ENCODE data around the gene FBXL7. TPM values are rescaled to one million over a fixed set of nuclear protein-coding genes. Genes with fewer than 3 reads are reported as not detected.

FBXL7 gene
- total and polyA plus RNA-seq, 2 of the 8 experiments (the other 6 are each of a cell fraction or from before 2014, with no cell fraction given) = 17.7 to 17.8 TPM

DNA sequence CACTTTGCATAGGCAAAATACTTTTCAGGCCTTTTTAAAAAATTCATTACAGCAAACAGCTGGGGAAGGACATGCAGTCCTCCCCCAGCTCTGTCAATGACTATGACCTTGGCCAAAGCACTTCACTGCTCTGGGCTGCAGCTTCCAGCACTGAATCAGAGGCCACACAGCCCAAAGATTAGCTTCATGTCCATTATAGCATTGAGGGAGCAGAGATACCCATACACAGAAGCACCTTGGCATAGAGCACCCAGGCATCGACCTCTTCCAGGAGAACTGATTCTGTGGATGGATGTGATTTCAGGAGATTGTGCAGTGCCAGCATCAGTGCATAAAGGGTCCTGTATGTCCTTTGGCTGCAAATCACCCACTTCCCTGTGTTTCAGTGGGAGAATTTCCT is 437.7 kb downstream of the FBXL7 start:
- no peak overlapping the region for H3K14ac ChIP-seq (ENCODE audit: insufficient read length)
- TF ChIP-seq TAF1 (IDR thresholded peaks at IDR 0.05; ENCODE audit: low read depth, low read length) = no peak
- no peak for TF ChIP-seq BCL11A (IDR thresholded peaks at IDR 0.05; ENCODE audit: low read depth in 2 of 2, low read length in 2 of 2)
- TF ChIP-seq KDM1A (IDR thresholded peaks at IDR 0.05; ENCODE audit: borderline replicate concordance, low read length) = no peak

More for the DNA sequence above, 437.7 kb downstream of the FBXL7 start:
- Histone ChIP-seq H3K4me2 (ENCODE audit: insufficient read depth in 1 of 2, low read depth in 2 of 2, low read length in 2 of 2) (no peak overlapping the region), H3K56ac (replicated peaks; ENCODE audit: insufficient read length, low read depth, low read length) (no peak overlapping the region), H2AK5ac (ENCODE audit: low read depth, low read length) (no peak overlapping the region), H2BK120ac (replicated peaks; ENCODE audit: low read depth, low read length) (no peak overlapping the region), H3K18ac (ENCODE audit: extremely low read depth, low read length) (no peak overlapping the region), H3K27ac (ENCODE audit: low read depth, low read length) (no peak overlapping the region), H3K79me1 (ENCODE audit: low read depth, low read length) (no peaks in the 10 kb centered on the region), H3K4me1 (replicated peaks in 1 of 4; ENCODE audit: control insufficient read depth in 3 of 4, insufficient read depth in 4 of 4, low read length in 3 of 4) (peaks cover 0 to 3% (median 0%) of the 10 kb centered on the region in 4 experiments; a peak in 1 of 7 replicates), H3K79me2 (ENCODE audit: control insufficient read depth in 1 of 2, insufficient read depth in 2 of 2, low read length in 2 of 2) (no peaks in the 10 kb centered on the region), H4K91ac (replicated peaks; ENCODE audit: insufficient read length, low read length) (no peak overlapping the region), H3K4ac (replicated peaks; ENCODE audit: insufficient read length, low read depth, low read length) (no peak overlapping the region), H3K23me2 (ENCODE audit: low read depth, low read length) (0 out of 2 replicates have a peak, but pooled peaks cover 2% of the 10 kb centered on the region), H2BK15ac (ENCODE audit: low read length) (no peak overlapping the region), H3K9me3 (ENCODE audit: insufficient read depth in 2 of 2, low read depth in 1 of 2, low read length in 1 of 2) (no peaks in the 10 kb centered on the region; a peak in 1 of 4 replicates), H4K5ac (ENCODE audit: insufficient read length, low read depth, low read length) (no peak overlapping the region), H2BK5ac (ENCODE audit: low read depth, low read length) (no peak overlapping the region), H4K20me1 (replicated peaks in 1 of 2; ENCODE audit: control insufficient read depth in 1 of 2, insufficient read depth in 2 of 2, low read length in 2 of 2) (no peaks in the 10 kb centered on the region), H2BK20ac (ENCODE audit: low read length) (no peak overlapping the region), H3K4me3 (ENCODE audit: extremely low read depth in 1 of 4, insufficient read depth in 2 of 4, low read depth in 3 of 4, low read length in 4 of 4) (no peak overlapping the region), H3K23ac (ENCODE audit: insufficient read length) (no peak overlapping the region), H2BK12ac (ENCODE audit: low read depth, low read length) (no peak overlapping the region), H3K9ac (replicated peaks in 1 of 4; ENCODE audit: extremely low read depth in 1 of 4, low read depth in 3 of 4, low read length in 3 of 4) (no peak overlapping the region), H2AFZ (ENCODE audit: low read length) (no peak overlapping the region), H3K27me3 (replicated peaks in 1 of 4; ENCODE audit: control insufficient read depth in 3 of 4, extremely low read depth in 1 of 4, insufficient read depth in 3 of 4, low read length in 3 of 4) (no peaks in the 10 kb centered on the region), H4K8ac (ENCODE audit: extremely low read depth, insufficient read depth, low read length) (no peak overlapping the region), H3K36me3 (ENCODE audit: control insufficient read depth in 2 of 4, insufficient read depth in 4 of 4, low read length in 3 of 4) (peaks cover 0 to 8% (median 2%) of the 10 kb centered on the region in 4 experiments; a peak in 3 of 8 replicates)
- no peak for DNase-seq (ENCODE audit: low read depth in 1 of 2, low spot score in 2 of 2)
- POLR2A ChIA-PET (ENCODE audit: partially characterized antibody) = no interaction called here
- no peak for FAIRE-seq
- WGBS, 2 experiments (ENCODE audit: extremely low coverage in 1 of 2, insufficient coverage in 1 of 2, insufficient read length in 1 of 2, insufficient replicate concordance in 2 of 2, low coverage in 1 of 2, low lambda C conversion rate in 2 of 2, missing lambda C conversion rate in 1 of 2) = 86% methylated on average over 1 of the region's 1 CpG; no CpG with 5 or more reads in 1 of the 2 experiments
- CTCF ChIA-PET (ENCODE audit: partially characterized antibody) = no interaction called here

All from H1 (cell line).